Measurements from ENCODE around the gene HLA-E. TPM values are rescaled to one million over a fixed set of nuclear protein-coding genes. Genes with fewer than 3 reads are reported as not detected.
"Not testable (repeated sequence)": the region's sequence is repeated elsewhere in the genome, so short reads cannot be mapped to it uniquely, and the experiment has no call there.

Gene HLA-E
- total RNA-seq, 1 donor from 2014 or later, result 618 TPM

- TF ChIP-seq CTCF (IDR thresholded peaks at IDR 0.05) (no peak), POLR2A (IDR thresholded peaks at IDR 0.05) (no peak)
- H3K9me3 ChIP-seq, result no peaks in the 10 kb centered on the region
- no peak overlapping the region for H3K4me3 ChIP-seq
- peaks cover 0 to 28% of the 10 kb centered on the region in 2 donors for H3K36me3 ChIP-seq
- intact Hi-C loops (cut with DNase I), result loop anchor here (5.0 kb wide), 2 partner anchors 44 to 234 kb away; partner anchors contain the start of gene TUBB
- no peak for DNase-seq (ENCODE audit: extremely low spot score in 2 of 2)
- no peaks in the 10 kb centered on the region for H3K27me3 ChIP-seq
- H3K27ac ChIP-seq, result no peak overlapping the region
- peaks cover 30% of the 10 kb centered on the region for H3K4me1 ChIP-seq
Measured at GRCh38 chr6:30487926-30488325, 1.4 kb upstream of the HLA-E start.

GRCh38 chr6:30488697-30489080 is 620 bp upstream of the HLA-E start:
- Histone ChIP-seq H3K36me3 (peaks cover 0 to 36% of the 10 kb centered on the region in 2 donors), H3K27ac (peak overlapping the region; percentile 100), H3K4me3 (peak overlapping the region; percentile 98 to 100), H3K4me1 (peaks cover 38% of the 10 kb centered on the region)
- H3K9me3 ChIP-seq; DNase-seq (ENCODE audit: extremely low spot score in 2 of 2); H3K27me3 ChIP-seq: not testable (repeated sequence)
- intact Hi-C loops (cut with DNase I), result loop anchor here (5.0 kb wide), 2 partner anchors 44 to 234 kb away; partner anchors contain the start of gene TUBB

- H3K27ac ChIP-seq, result peak overlapping the region; percentile 100
- peaks cover 0 to 43% of the 10 kb centered on the region in 2 donors for H3K36me3 ChIP-seq
- H3K4me1 ChIP-seq, result peaks cover 44% of the 10 kb centered on the region
- H3K9me3 ChIP-seq, result no peaks in the 10 kb centered on the region
- TF ChIP-seq POLR2A (IDR thresholded peaks at IDR 0.05), result no peak
- intact Hi-C loops (cut with DNase I), result no loop called here
- peak in 1 of 2 donors; percentile 89 for DNase-seq (ENCODE audit: extremely low spot score in 2 of 2)
- no peaks in the 10 kb centered on the region for H3K27me3 ChIP-seq
- peak overlapping the region; percentile 98 to 100 for H3K4me3 ChIP-seq
Measured at GRCh38 chr6:30490026-30490876, 942 bp downstream of the HLA-E start.

- Histone ChIP-seq H3K36me3 (peaks cover 0 to 43% of the 10 kb centered on the region in 2 donors), H3K27ac (peak overlapping the region; percentile 100), H3K4me1 (peaks cover 52% of the 10 kb centered on the region), H3K4me3 (peak overlapping the region; percentile 98 to 100)
- H3K27me3 ChIP-seq; DNase-seq (ENCODE audit: extremely low spot score in 2 of 2); H3K9me3 ChIP-seq; intact Hi-C loops (cut with DNase I): not testable (repeated sequence)
Measured at GRCh38 chr6:30491291-30491953, 2.1 kb downstream of the HLA-E start.

DNA sequence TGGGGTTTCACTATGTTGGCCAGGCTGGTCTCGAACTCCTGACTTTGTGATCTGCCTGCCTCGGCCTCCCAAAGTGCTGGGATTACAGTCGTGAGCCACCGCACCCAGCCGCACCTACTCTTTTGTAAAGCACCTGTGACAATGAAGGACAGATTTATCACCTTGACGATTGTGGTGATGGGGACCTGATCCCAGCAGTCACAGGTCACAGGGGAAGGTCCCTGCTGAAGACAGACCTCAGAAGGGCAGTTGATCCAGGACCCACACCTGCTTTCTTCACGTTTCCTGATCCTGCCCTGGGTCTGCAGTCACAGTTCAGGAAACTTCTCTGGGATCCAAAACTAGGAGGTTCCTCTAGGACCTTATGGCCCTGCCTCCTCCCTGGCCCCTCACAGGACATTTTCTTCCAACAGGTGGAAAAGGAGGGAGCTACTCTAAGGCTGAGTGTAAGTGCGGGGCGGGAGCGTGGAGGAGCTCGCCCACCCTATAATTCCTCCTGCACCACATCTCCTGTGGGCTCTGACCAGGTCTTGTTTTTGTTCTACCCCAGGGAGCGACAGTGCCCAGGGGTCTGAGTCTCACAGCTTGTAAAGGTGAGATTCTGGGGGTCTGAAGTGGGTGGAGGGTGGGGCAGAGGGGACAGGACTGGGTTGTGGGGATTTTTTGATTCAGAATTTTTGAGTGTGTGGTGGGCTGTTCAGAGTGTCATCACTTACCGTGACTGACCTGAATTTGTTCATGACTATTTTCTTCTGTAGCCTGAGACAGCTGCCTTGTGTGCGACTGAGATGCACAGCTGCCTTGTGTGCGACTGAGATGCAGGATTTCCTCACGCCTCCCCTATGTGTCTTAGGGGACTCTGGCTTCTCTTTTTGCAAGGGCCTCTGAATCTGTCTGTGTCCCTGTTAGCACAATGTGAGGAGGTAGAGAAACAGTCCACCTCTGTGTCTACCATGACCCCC is 3.0 kb downstream of the HLA-E start:
- TF ChIP-seq POLR2A (IDR thresholded peaks at IDR 0.05), result no peak
- TF ChIP-seq CTCF (IDR thresholded peaks at IDR 0.05), result no peak
- no peak for TF ChIP-seq POLR2AphosphoS5 (IDR thresholded peaks at IDR 0.05; ENCODE audit: insufficient read depth in 1 of 2, low read depth in 1 of 2)
- DNase-seq (ENCODE audit: extremely low spot score in 2 of 2), result no peak
- Histone ChIP-seq H3K27me3 (no peaks in the 10 kb centered on the region), H3K36me3 (peaks cover 0 to 43% of the 10 kb centered on the region in 2 donors), H3K27ac (peak overlapping the region; percentile 100), H3K9me3 (no peaks in the 10 kb centered on the region), H3K4me3 (peak overlapping the region; percentile 98 to 100), H3K4me1 (peaks cover 53% of the 10 kb centered on the region)
- intact Hi-C loops (cut with DNase I), result no loop called here

DNA sequence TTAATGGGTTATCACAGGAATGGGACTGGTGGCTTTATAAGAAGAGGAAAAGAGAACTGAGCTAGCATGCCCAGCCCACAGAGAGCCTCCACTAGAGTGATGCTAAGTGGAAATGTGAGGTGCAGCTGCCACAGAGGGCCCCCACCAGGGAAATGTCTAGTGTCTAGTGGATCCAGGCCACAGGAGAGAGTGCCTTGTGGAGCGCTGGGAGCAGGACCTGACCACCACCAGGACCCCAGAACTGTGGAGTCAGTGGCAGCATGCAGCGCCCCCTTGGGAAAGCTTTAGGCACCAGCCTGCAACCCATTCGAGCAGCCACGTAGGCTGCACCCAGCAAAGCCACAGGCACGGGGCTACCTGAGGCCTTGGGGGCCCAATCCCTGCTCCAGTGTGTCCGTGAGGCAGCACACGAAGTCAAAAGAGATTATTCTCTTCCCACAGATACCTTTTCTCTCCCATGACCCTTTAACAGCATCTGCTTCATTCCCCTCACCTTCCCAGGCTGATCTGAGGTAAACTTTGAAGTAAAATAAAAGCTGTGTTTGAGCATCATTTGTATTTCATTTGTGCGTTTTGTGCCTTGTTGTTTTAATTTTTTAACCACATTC is 4.4 kb downstream of the HLA-E start:
- Histone ChIP-seq H3K4me1 (peaks cover 53% of the 10 kb centered on the region), H3K4me3 (no peak overlapping the region), H3K27me3 (no peaks in the 10 kb centered on the region), H3K27ac (peak overlapping the region; percentile 3), H3K36me3 (peaks cover 0 to 43% of the 10 kb centered on the region in 2 donors), H3K9me3 (no peaks in the 10 kb centered on the region)
- TF ChIP-seq POLR2A (IDR thresholded peaks at IDR 0.05), result no peak
- no peak for TF ChIP-seq POLR2AphosphoS5 (IDR thresholded peaks at IDR 0.05; ENCODE audit: insufficient read depth in 1 of 2, low read depth in 1 of 2)
- no peak for TF ChIP-seq CTCF (IDR thresholded peaks at IDR 0.05)
- intact Hi-C loops (cut with DNase I), result no loop called here
- no peak for DNase-seq (ENCODE audit: extremely low spot score in 2 of 2)

All from vagina (tissue), 2 donors.